Islet precursor cell (in vitro differentiated cells): Measurements from ENCODE around the gene PPP1R3E.
"Not testable (repeated sequence)": the region's sequence is repeated elsewhere in the genome, so short reads cannot be mapped to it uniquely, and the experiment has no call there.

ENCODE experiments used
- DNase-seq: peaks from one replicate; pipeline ENCODE4 v3.0.0-alpha.2; 2018

PPP1R3E gene

GRCh38 chr14:23302290-23303225, at the start of gene PPP1R3E:
TSS of gene PPP1R3E (minus strand) at chr14:23302859. CDS start at chr14:23302576, 283 bp downstream.
- DNase-seq = peak; percentile 88

- peak; percentile 61 for DNase-seq
Observed at GRCh38 chr14:23351681-23352505, 49.2 kb upstream of the PPP1R3E start.

DNA sequence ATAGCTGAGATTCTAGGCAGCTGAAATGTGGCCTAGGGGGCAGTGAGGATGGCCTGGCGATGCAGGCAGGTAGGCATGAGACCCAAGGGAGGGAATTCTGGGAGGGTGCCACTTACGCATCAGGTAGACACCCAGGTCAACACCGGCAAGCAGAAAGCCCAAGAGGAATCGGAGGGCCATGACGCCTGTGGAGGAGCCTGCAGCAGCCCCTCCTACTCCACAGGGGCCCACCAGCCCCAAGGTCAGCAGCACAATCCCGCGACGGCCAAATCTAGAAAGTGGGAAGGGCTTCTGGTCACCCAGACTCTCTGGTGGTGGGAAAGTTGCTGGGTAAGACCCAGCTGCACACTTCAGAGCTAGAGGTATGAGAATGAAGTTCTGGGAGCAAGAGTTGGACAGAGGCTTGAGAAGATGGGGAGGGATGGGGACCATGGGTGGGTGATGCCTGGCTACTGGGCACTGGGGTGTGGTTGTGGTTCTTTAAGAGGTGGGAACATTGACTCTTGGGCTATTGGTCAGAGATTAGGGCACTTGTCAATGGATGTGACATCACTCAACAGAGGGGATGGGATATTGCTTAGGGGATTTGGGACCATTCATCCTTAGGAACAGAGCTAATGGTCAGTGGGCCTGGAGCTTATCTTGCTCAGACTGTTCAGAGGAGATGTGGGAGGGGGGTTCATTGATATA, 46.6 kb upstream of the PPP1R3E start:
- DNase-seq = peak; percentile 34

DNA sequence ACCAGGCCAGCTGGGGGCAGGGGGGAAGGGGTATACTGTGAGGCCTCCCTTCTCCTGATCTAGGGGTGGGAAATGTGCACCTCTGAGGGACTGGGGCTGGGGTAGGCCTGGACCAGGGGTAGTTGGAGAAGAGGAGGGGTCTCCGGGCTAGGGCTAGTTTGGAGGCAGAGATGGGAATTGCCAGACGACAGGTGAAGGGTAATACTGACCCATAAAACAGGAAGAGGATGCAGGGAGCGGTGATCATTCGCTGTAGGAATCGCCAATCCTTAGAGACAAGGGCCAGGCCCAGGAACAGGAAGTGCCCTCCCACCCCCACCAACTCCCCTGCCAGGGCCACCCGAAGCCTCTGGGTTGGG, 45.6 kb upstream of the PPP1R3E start:
- no peak for DNase-seq

- DNase-seq = peak; percentile 40
Observed at GRCh38 chr14:23347406-23348296, 45.0 kb upstream of the PPP1R3E start.

- DNase-seq = peak; percentile 37
Observed at GRCh38 chr14:23346693-23347405, 44.2 kb upstream of the PPP1R3E start.

DNA sequence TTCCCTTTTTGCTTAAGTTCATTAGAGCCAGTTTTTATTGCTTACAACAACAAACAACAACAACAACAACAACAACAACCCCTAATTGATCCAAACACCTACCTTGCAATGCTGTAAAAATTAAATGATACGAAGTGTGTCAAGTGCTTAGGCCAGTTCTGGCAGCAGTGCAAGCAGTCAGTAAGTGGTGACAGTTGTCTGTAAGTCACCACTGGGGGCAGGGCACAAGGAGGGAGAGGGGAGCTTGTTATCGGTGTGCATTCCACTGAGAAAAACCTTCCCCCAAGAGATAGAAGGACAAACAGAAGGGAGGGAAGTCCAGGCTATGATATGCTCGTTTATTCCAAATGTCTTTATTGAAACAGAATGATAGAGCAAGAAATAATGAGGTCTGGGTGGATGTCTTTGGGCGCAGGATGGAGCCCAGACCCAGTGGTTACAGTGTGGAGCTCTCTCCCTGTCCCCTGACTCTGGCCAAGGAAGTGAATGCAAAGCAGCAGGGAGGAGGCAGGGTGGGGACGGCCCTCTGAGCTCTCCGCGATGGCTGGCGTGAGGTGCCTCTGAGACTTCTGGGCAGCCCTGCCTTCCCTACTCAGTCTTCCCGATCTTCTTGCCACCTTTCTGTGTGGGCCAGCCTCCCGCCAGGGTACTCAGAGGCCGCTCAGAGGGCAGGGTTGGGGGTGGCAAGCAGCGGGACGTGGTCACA, 43.5 kb upstream of the PPP1R3E start:
- peak; percentile 55 for DNase-seq

GRCh38 chr14:23344481-23344880, 41.8 kb upstream of the PPP1R3E start:
- DNase-seq = peak; percentile 14

DNA sequence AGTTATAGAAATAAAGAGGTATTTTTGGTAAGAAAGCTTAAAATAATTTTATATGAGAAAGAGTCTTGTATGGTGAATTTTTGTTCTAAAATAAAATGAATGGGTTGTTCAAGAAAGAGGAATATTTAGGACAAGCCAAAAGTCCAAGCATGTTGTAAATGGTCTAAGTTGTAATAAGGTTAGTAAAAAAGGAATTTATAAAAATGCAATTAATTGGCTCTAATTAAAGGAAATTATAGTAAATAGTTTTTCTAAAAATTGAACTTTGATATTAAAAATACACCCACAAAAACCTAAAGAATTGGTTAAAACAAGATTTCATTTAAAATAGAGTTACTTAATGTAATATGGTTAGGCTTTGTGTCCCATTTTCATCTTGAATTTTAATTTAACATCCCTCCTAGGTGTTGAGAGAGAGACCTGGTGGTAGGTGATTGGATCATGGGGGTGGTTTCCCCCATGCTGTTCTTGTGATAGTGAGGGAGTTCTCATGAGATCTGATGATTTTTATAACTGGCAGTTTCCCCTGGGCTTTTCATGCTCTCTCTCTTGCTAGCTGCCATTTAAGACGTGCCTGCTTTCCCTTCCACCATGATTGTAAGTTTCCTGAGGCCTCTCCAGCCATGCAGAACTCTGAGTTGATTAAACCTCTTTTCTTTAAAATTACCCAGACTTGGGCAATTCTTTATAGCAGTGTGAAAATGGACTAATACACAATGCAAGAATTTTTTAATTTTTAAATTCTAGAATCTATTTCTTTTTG, 37.0 kb upstream of the PPP1R3E start:
- DNase-seq = no peak

- no peak for DNase-seq
Observed at GRCh38 chr14:23335623-23336022, 33.0 kb upstream of the PPP1R3E start.

DNA sequence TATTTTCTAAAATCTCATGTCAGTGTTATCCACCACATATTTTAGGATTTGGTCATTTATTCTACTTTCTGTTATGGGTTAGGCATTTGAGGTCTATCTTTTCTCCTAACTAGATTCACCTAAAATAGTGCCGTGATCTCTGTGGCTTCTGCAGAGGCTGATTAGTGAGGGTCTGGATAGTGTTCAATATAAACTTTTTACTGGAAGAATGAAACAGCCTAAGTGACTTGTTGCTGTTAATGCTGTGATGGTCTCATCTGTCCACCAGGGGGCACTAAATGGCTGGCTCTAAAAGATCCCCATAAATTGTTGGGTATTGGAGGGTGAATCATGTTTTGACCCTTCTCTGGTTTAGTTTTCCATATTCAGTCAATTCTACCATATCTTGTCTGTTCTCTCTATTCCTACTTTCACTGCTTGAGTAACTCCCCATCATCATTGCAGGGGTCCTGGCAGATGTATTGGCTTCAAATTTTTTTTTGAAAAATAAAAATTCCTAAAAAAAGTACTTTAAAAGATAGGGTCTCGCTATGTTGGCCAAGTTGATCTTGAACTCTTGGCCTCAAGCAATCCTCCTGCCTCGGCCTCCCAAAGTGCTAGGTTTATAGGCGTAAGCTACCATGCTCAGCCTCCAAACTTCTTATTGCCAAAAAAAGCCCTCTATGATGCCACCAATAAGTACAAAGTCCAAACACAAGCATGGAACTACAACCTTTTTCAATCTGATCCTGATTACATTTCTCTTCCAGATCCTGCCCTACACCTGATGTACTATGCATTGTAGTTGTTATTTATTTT, 25.5 kb upstream of the PPP1R3E start:
- DNase-seq = peak; percentile 75

DNA sequence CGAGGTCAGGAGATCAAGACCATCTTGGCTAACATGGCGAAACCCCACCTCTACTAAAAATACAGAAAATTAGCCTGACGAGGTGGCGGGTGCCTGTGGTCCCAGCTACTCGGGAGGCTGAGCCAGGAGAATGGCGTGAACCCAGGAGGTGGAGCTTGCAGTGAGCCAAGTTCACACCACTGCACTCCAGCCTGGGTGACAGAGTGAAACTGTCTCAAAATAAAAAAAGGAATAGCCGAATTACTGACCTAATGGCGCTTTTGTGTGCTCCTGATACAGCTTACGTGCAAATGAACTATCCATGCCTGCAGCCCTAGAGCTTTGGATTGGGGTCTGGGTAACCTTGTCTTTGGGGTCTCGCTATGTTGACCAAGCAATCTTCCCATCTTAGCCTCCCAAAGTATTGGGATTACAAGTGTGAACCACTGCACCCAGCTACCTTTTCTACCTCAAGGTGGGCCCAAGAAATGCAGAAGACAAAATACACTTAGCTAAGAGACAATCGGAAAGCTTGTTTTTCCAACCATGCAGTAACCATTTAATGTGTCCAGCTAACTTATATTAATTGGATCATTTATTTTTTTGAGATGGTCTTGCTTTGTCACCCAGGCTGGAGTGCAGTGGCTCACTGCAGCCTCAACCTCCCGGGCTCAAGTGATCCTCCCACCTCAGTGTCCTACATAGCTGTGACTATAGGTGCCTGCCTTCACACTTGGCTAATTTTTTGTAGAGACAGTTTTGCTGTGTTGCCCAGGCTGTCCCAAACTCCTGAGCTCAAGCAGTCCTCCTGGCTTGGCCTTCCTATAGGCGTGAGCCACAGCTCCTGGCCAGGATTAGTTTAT, 24.1 kb upstream of the PPP1R3E start:
- DNase-seq = no peak

- not testable (repeated sequence) for DNase-seq
Observed at GRCh38 chr14:23325746-23326145, 23.1 kb upstream of the PPP1R3E start.

DNA sequence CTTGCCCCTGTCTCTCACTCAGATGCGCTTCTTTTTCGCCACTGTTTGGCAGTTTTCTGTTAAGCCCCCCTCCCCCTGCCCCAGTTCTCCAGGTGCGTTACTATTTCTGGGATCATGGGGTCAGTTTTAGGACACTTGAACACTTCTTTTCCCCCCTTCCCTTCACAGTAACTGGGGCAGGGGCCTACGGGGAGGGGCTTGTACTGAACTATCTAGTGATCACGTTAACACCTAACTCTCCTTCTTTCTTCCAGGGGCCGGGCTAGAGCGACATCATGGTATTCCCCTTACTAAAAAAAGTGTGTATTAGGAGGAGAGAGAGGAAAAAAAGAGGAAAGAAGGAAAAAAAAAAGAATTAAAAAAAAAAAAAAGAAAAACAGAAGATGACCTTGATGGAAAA, 22.3 kb upstream of the PPP1R3E start:
- DNase-seq = no peak

GRCh38 chr14:23324455-23324846, 21.8 kb upstream of the PPP1R3E start:
- no peak for DNase-seq

DNA sequence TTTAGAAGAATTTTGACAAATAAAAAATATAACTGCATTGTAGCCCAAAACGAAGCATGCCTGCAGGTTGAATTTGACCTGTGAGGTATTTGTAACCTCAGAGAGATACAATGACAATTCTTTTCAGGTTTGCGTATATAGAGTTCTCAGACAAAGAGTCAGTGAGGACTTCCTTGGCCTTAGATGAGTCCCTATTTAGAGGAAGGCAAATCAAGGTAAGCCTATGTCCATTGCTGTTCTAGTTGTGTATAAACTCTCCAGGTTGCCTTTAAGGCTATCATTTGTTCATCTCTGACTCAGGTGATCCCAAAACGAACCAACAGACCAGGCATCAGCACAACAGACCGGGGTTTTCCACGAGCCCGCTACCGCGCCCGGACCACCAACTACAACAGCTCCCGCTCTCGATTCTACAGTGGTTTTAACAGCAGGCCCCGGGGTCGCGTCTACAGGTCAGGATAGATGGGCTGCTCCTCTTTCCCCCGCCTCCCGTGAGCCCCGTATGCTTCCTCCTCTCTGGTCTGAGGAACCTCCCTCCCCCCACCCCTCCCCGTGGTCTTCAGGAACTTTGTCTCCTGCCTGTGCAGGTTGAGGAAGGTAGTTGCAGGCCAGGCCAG, 21.3 kb upstream of the PPP1R3E start:
- no peak for DNase-seq
